Activated naive CD8-positive, alpha-beta T cell (primary cell): ENCODE results near the gene WBP2.
A peak's percentile ranks its signal among the peaks of the same experiment; 100 is the strongest.

ENCODE experiments used
- H3K27ac Mint-ChIP-seq: one replicate; pipeline ENCODE4 v1.8.0; 2021; ENCODE audit warnings: mixed read lengths
- H3K27me3 Mint-ChIP-seq: one replicate; pipeline ENCODE4 v1.8.0; 2021; ENCODE audit warnings: mixed read lengths
- H3K36me3 Mint-ChIP-seq: one replicate; pipeline ENCODE4 v1.8.0; 2021; ENCODE audit warnings: mixed read lengths
- H3K4me1 Mint-ChIP-seq: one replicate; pipeline ENCODE4 v1.8.0; 2021; ENCODE audit warnings: low read depth, mixed read lengths
- H3K4me3 Mint-ChIP-seq: one replicate; pipeline ENCODE4 v1.8.0; 2021; ENCODE audit warnings: mild to moderate bottlenecking, mixed read lengths
- H3K9me3 Mint-ChIP-seq: one replicate; pipeline ENCODE4 v1.8.0; 2021; ENCODE audit warnings: low read depth, mixed read lengths

Gene WBP2

DNA sequence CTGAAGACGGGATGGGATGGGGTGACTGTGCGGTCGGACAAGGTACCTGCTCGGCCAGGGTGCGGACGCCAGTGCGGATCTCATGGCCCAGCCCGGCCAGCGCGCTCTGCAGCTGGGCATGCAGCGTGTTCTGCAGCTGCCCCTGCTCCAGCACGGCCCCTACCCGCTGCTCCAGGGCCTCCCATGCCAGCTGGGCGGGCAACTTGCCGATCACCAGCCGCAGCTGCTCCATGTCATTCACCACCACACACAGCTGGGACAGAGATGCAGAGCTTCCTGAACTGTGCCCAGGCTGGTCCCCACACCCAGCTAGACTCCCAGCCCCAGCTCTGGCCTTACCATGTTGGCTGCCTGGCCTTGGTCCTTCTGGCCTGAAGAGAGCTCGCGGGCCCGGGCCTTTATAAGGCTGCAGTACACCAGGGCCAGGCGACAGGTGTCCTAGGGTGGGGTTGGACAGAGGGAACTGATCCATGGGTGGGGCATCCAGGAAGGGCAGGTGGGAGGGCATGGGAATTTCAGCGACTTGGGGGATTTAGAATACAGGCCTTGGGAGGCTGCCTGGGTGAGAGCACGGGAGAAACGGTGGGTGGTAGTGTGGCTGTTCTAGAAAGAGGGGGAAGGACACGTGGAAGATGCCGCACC is 20.7 kb downstream of the WBP2 start:
- Mint-ChIP-seq H3K27me3 (no peaks in the 10 kb centered on the region), H3K9me3 (no peaks in the 10 kb centered on the region), H3K4me3 (peak overlapping the region; percentile 27), H3K36me3 (no peaks in the 10 kb centered on the region), H3K4me1 (peaks cover 39% of the 10 kb centered on the region), H3K27ac (peak overlapping the region; percentile 79)

DNA sequence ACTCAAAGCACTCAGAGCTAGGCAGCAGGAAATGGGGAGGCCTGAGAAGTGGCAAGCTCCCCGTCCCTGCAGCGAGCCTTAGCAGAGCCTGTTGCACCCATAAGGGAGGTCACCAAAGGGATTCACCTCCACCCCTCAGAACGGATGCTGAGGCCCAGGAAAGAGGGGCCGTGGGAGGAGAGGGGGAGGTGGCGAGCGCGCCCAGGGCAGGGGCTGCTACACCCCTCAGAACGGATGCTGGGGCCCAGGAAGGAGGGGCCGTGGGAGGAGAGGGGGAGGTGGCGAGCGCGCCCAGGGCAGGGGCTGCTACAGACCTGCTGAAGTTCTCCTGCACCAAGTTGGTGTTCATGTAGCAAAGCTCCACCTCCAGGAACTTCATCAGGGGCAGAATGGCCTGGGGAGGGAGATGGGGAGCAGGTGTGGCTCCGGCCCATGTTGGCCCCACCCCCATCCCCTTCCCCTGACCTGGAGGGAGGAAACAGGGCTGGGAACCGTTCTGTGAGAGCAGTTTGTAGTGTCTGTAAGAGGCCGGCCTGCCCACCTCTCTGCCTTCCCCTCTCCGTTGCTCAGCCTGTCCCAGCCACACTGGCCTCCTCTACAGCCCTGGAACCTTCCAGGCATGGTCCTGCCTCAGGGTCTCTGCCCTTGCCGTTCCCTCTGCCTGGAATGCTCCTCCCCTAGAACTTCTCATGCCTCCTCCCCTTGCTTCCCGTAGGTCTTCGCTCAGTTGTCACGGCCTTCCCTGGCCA is 22.3 kb downstream of the WBP2 start:
- H3K36me3 Mint-ChIP-seq, result no peaks in the 10 kb centered on the region
- peaks cover 40% of the 10 kb centered on the region for H3K4me1 Mint-ChIP-seq
- H3K27ac Mint-ChIP-seq, result peak overlapping the region; percentile 88

DNA sequence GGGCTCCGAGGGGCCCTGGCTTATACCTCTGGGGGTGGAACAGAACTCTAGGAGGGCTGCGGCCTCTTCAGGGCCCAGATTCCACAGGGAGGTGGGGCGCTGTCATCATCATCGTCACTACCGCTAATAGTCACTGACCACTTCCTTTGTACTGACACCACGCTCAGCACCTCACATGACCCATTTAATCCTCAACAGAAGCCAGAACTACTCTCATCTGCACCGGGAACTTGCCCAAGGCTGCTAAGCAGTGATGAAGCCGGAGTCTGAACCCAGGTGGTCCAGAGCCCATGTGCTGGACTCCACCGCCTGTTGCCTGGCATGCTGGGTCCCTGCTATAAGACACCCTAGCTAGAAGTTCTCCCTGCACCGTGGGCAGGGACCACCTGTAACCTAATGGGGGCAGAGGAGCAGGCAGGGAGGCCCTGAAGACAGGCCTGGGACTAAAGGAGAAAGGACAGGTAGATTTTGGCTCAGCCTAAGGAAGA is 22.9 kb downstream of the WBP2 start:
- H3K9me3 Mint-ChIP-seq, result no peaks in the 10 kb centered on the region

More for the DNA sequence above, 22.3 kb downstream of the WBP2 start:
- H3K4me3 Mint-ChIP-seq, result peak overlapping the region; percentile 71
- H3K9me3 Mint-ChIP-seq, result no peaks in the 10 kb centered on the region
- H3K27me3 Mint-ChIP-seq, result no peaks in the 10 kb centered on the region

DNA sequence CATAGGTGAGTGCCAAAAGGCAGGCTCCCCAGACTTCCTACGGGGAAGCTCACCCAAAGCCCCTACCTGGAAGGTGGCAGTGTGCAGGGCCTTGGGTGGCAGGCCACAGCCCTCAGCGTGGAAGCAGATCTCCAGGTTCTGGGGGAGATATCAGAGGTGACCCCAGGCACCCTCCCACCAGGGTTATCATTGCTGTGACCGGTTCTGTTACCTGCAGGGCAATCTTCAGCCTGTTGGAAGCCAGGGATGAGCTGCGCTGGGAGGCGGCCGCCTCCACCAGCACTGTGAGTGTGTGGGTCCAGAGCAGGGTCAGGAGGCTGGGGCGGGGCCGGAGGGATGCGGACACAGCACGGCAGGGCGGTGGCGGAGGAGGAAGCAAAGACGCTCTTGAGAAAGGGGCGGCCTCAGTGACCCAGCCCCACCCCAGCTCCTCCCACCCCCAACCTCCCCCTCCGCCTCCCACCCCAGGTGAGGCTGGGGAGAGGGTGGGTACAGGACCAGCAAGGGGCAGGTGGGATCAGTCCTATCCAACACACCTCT is 24.0 kb downstream of the WBP2 start:
- no peaks in the 10 kb centered on the region for H3K36me3 Mint-ChIP-seq
- H3K27me3 Mint-ChIP-seq, result no peaks in the 10 kb centered on the region
- no peak overlapping the region for H3K27ac Mint-ChIP-seq
- peaks cover 42% of the 10 kb centered on the region for H3K4me1 Mint-ChIP-seq
- H3K4me3 Mint-ChIP-seq, result no peak overlapping the region
- no peaks in the 10 kb centered on the region for H3K9me3 Mint-ChIP-seq

More for the DNA sequence above, 22.9 kb downstream of the WBP2 start:
- Mint-ChIP-seq H3K4me3 (peak overlapping the region; percentile 71), H3K27me3 (no peaks in the 10 kb centered on the region), H3K27ac (peak overlapping the region; percentile 88), H3K4me1 (peaks cover 37% of the 10 kb centered on the region), H3K36me3 (no peaks in the 10 kb centered on the region)

DNA sequence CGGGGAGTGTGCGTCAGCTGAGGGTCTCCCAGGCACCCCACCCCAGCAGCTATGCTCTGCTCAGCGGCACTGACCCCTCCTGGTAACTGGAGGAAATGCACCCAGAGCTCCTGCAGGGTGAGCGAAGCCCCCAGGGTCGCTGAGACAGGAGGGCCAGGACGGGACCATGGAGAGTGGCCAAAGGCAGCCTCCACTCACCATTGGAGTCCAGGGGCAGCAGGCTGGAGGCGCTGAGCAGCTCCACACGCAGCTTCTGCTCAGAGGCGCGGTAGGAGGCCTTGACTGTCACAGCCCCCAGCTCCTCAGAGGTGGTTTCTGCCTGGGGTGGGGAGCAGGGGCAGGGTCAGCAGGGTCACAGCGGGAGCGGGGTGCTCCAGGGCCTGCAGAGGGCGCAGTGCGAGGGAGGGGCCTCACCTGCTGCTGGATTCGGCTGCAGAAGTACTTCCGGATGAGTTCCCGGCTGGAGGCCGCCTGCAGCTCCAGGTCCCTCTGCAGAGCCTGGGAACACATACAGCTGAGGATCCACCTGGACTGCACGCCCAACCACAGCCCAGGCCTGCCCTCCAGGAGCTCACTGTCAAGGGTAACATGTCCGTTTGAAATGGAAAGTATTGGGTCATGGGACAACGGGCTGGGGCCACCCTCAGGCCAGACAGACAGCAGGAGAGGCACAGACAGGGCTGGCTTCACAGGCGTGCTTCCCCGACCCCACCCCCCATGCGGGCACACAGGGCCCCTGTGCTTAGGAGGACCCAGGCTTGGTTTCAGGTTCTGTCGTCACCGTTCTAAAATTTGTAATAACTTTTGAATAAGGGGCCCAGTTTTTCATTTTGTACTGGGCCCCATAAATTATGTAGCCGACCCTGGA is 24.7 kb downstream of the WBP2 start:
- Mint-ChIP-seq H3K9me3 (no peaks in the 10 kb centered on the region), H3K36me3 (no peaks in the 10 kb centered on the region), H3K27me3 (no peaks in the 10 kb centered on the region), H3K4me3 (no peak overlapping the region), H3K4me1 (peaks cover 38% of the 10 kb centered on the region), H3K27ac (no peak overlapping the region)

DNA sequence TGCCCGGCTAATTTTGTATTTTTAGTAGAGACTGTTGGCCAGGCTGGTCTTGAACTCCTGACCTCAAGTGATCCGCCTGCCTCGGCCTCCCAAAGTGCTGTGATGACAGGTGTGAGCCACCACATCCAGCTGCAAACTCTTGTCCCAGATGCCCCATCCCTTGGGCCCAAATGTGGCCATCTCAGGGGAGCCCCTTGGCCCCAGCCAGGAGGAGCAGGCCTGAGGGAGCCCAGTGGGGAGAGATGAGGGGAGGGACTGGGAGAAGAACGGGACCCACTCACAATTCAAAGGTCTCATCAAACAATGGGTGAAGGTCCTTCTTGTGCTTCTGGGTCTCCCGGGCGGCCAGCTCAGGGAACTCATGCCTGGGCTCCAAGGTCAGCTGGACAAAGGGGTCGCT is 25.4 kb downstream of the WBP2 start:
- H3K4me1 Mint-ChIP-seq, result peaks cover 36% of the 10 kb centered on the region
- no peaks in the 10 kb centered on the region for H3K9me3 Mint-ChIP-seq
- no peak overlapping the region for H3K4me3 Mint-ChIP-seq
- H3K36me3 Mint-ChIP-seq, result no peaks in the 10 kb centered on the region
- H3K27me3 Mint-ChIP-seq, result no peaks in the 10 kb centered on the region
- peak overlapping the region; percentile 41 for H3K27ac Mint-ChIP-seq

DNA sequence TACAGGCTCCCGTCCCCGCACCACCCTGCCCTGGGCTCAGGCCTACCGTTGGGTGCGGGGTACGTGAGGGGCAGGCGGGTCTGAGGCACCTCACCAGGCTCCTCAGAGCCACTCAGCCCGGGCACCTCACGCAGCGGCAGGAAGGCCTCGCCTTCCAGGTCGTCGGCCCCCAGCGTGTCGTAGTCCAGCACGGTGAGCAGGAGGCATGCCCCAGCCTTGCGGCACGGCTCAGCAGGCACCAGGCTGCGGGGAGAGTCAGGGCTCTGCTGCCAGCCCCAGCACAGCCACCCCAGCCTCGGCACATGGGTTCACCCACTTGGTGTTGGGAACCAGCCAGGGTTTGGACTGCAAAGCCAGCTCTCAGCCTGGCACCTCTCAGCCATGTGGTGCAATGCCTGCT is 26.4 kb downstream of the WBP2 start:
- no peaks in the 10 kb centered on the region for H3K27me3 Mint-ChIP-seq
- H3K4me3 Mint-ChIP-seq, result no peak overlapping the region
- H3K4me1 Mint-ChIP-seq, result peaks cover 29% of the 10 kb centered on the region
- no peak overlapping the region for H3K27ac Mint-ChIP-seq
- no peaks in the 10 kb centered on the region for H3K9me3 Mint-ChIP-seq
- H3K36me3 Mint-ChIP-seq, result no peaks in the 10 kb centered on the region

DNA sequence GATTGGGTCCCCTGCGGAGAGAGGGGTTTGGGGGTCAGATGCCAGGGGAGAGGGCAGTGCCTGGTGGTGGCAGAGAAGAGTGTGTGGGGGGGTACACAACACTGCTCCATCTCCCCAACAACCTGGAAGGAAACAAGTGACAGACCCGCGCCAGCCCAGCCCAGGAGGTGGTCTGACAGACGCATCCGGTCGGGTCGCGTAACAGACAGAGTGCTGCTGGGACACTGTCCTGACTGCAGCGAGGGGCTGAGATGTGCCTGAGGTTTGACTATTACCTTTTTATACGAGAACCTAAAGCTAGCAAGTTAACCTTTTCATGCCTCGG is 27.1 kb downstream of the WBP2 start:
- H3K4me1 Mint-ChIP-seq, result peaks cover 23% of the 10 kb centered on the region
- H3K27ac Mint-ChIP-seq, result peak overlapping the region; percentile 73
- H3K9me3 Mint-ChIP-seq, result no peaks in the 10 kb centered on the region
- no peak overlapping the region for H3K4me3 Mint-ChIP-seq
- no peaks in the 10 kb centered on the region for H3K36me3 Mint-ChIP-seq
- H3K27me3 Mint-ChIP-seq, result no peaks in the 10 kb centered on the region

DNA sequence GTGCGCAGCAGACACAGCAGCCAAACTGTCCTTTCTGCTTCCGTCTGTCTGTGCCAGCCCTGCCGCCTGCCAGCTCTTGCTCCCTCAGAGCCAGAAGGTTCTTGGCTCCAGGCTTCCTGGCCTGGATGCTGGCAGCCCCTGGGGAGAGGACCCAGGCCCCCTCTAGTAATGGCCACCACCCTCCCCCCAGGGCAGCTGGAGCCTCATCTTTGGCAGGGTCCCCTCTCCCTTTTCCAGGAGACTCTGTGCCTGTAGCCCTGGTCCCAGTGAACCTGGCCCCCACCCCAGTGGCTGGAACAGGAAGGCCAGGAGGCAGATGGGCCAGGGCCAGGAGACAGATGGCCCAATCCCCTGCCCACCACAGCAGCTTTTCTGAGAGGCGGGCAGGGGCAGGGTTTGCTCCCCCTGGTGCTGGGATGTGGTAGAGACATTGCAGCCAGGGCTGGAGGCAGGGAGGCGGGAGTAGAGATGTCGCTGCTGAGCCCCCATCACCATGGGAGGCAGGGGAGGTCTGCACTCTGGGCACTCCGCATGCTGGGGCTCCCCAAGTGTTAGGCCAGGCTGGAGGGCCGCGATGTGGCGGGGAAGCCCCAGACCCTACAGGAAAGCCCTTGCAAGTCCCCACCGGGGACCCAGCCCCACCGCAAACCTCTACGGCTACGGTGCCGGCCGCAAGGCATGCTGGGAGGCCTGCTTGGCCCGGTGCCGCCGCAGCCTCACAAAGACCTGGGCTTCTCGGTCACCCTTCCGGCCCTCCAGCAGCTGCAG is 27.6 kb downstream of the WBP2 start:
- H3K4me3 Mint-ChIP-seq, result peak overlapping the region; percentile 40
- H3K4me1 Mint-ChIP-seq, result peaks cover 22% of the 10 kb centered on the region
- no peaks in the 10 kb centered on the region for H3K9me3 Mint-ChIP-seq
- no peaks in the 10 kb centered on the region for H3K36me3 Mint-ChIP-seq
- H3K27me3 Mint-ChIP-seq, result no peaks in the 10 kb centered on the region
- peak overlapping the region; percentile 73 for H3K27ac Mint-ChIP-seq

DNA sequence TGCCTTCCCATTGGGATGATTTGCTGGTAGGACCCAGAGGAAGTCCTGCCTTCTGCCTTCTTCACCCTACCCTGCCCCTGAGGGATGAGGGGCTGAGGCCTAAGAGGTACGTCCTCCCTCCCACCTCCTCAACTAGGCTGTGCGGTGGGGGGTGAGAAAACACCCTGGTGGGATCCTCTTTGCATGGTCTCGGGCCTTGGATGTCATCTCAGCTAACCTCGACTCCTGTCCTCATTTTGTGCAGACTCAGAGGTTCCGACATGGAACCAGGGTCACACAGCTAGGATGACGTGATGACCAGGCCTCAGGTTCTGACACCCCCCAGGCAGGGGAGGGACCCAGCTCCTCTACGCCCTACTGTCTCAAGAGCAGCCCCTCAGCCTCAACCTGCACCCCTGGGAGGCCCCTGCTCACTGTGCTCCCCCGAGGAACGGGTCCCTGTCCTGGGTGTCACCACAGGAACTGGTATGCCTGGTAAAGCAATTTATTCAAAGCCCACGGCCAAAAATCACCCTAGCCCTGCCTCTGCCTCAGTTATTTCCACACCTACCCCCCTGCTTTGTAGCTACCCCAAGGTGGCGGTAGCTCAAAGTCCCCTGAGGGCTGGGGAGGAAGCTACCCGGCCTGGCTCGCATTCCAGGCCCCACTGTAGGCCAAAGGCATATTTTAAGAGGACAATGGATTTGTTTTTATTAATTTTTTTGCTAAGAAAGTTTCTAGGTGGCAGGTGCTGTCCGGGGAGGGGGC is 28.4 kb downstream of the WBP2 start:
- peaks cover 23% of the 10 kb centered on the region for H3K4me1 Mint-ChIP-seq
- no peaks in the 10 kb centered on the region for H3K9me3 Mint-ChIP-seq
- H3K27ac Mint-ChIP-seq, result peak overlapping the region; percentile 64
- H3K4me3 Mint-ChIP-seq, result no peak overlapping the region
- no peaks in the 10 kb centered on the region for H3K36me3 Mint-ChIP-seq
- no peaks in the 10 kb centered on the region for H3K27me3 Mint-ChIP-seq

DNA sequence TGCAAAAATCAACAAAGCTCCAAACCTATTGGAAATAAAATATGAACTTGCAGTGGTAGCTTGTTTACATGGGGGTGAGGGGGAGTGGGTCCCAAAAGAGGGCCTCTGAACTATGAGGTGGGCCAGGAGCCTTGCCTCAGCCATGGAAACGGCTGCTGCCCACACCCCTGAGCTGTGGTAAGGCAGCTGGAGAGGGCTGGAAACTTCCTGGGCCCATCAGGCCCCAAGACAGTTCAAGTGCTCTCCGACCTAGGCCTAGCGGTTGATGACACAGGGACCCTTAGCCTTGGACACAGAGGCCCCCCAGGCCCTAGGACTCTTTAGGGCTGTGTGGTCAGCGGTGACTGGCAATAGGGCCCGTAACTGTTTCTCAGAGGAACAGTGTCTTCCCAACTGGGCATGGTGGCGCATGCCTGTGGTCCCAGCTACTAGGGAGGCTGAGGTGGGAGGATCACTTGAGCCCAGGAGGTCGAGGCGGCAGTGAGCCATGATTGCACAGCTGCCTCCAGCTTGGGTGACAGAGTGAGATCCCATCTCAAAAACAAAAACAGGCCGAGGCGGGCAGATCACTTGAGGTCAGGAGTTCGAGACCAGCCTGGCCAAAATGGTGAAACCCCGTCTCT is 29.3 kb downstream of the WBP2 start:
- Mint-ChIP-seq H3K4me3 (no peak overlapping the region), H3K36me3 (no peaks in the 10 kb centered on the region), H3K27ac (no peak overlapping the region), H3K4me1 (peaks cover 30% of the 10 kb centered on the region), H3K27me3 (no peaks in the 10 kb centered on the region), H3K9me3 (no peaks in the 10 kb centered on the region)

DNA sequence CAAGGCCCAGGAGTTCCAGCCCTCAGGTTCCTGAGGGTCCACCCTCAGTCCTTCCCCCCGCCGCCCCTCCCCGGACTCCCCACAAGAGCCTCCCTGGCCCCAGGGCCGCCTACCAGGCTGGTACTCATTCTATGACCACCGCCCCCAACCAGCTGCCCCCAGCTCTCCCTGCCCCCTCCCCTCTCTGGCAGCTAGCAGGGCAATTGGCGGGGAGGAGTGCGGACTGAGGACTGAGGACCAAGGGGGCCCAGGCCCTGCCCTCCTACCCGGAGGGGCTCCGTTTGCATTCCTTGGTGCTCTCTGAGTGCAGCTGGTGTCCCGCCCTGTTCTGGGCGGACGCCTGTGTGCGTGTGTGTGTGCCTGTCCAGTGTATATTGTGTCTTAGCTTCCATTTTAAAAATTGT is 30.0 kb downstream of the WBP2 start:
- Mint-ChIP-seq H3K4me1 (peaks cover 30% of the 10 kb centered on the region), H3K27ac (peak overlapping the region; percentile 30), H3K36me3 (no peaks in the 10 kb centered on the region), H3K9me3 (no peaks in the 10 kb centered on the region), H3K4me3 (no peak overlapping the region), H3K27me3 (no peaks in the 10 kb centered on the region)

DNA sequence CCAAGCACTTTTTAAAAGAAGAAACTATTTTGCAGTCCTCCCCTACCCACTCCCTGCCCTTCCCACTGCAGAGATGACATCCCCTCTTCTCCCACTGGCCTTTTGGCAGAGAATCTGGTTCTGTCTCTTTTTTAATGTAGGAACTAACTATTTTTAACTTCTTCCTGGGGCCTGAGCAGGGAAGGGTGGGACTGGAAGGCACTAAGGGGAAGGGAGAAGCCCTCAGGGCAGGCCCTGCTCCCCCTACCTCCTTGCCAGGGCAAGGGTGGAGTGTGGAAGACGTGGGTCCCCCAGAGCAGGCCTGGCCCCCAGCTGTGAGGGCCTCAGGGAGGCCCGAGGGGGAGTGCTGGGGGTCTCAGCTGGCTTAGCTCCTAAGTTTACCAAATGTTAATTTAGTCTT is 30.5 kb downstream of the WBP2 start:
- Mint-ChIP-seq H3K9me3 (no peaks in the 10 kb centered on the region), H3K27ac (no peak overlapping the region), H3K4me1 (peaks cover 29% of the 10 kb centered on the region), H3K27me3 (no peaks in the 10 kb centered on the region), H3K36me3 (no peaks in the 10 kb centered on the region), H3K4me3 (no peak overlapping the region)
